Measurements from ENCODE around the gene DLG2.

The DLG2 gene

DNA sequence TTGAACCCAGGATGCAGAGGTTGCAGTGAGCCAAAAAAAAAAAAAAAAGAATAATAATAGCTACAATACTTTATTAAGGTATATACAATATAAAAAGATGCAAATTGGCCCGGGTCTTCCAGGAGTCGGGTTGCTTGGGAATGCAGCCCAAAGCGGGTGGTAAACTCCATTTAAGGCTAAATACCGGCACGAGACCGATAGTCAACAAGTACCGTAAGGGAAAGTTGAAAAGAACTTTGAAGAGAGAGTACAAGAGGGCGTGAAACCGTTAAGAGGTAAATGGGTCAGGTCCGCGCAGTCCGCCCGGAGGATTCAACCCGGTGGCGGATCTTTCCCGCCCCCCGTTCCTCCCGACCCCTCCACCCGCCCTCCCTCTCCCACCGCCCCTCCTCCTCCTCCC lies 143.3 kb downstream of the DLG2 start:
- no peaks in the 10 kb centered on the region for H3K27me3 ChIP-seq (ENCODE audit: control insufficient read depth, insufficient read depth, low read length)
- H3K9ac ChIP-seq (ENCODE audit: low read depth, low read length): no peak overlapping the region
- no peak overlapping the region for H3K4me3 ChIP-seq (ENCODE audit: low read depth, low read length)
- no peaks in the 10 kb centered on the region for H3K4me1 ChIP-seq (ENCODE audit: control insufficient read depth, insufficient read depth, low read length)
- H3K36me3 ChIP-seq (ENCODE audit: control insufficient read depth, insufficient read depth, low read length): no peaks in the 10 kb centered on the region
- H3K9me3 ChIP-seq (ENCODE audit: control insufficient read depth, insufficient read depth, low read length): no peaks in the 10 kb centered on the region

DNA sequence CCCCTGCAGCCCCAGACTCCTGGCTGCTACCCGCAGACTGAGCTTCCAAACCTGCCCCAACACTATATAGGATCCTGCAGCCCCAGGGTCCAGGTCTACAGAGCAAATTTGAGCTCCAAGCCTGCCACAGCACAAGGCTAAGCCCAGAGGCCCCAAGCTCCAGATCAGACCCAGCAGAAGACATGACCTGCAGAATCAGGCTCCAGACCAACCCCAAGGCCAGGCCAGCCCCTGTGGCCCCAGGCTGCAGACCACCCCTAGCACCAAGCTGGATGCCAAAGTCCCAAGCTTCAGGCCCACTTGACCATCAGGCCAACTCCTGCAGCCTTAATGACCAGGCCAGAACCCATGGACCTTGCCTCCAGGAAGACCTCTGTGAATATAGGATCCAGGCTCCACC lies 145.3 kb downstream of the DLG2 start:
- Histone ChIP-seq H3K4me3 (ENCODE audit: low read depth, low read length) (no peak overlapping the region), H3K27me3 (ENCODE audit: control insufficient read depth, insufficient read depth, low read length) (no peaks in the 10 kb centered on the region), H3K9me3 (ENCODE audit: control insufficient read depth, insufficient read depth, low read length) (no peaks in the 10 kb centered on the region), H3K36me3 (ENCODE audit: control insufficient read depth, insufficient read depth, low read length) (no peaks in the 10 kb centered on the region), H3K4me1 (ENCODE audit: control insufficient read depth, insufficient read depth, low read length) (no peaks in the 10 kb centered on the region), H3K9ac (ENCODE audit: low read depth, low read length) (no peak overlapping the region)

DNA sequence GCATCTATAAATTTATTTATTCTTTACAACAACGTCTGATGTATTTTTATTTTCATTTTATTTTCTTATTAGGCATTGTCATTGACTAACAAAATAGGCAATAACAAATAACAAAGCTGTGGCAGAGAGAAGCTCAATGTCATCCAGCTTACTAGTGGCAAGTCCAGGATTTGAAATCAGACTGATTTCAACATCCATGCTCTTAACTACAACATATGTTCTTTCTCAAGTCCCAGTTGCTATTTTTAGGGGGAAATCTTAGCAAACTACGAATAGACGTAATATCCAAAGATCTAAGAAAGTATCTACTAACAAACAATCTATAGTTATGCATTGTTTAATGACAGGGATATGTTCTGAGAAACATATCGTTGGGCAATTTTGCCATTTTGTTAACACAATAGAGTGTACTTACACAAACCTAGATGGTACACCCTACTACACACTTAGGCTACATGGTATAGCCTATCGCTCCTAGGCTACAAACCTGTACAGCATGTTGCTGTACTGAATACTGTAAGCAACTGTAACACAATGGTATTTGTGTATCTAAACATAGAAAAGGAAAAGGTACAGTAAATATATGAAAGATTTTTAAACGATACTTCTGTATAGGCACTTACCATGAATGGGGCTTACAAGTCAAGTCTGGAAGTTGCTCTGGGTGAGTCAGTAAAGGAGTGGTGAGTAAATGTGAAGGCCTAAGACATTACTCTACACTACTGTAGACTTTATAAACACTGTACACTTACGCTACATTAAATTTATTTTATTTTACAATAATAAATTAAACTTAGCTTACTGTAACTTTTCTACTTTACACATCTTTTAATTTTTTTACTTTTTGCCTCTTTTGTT lies 151.3 kb downstream of the DLG2 start:
- Histone ChIP-seq H3K9me3 (ENCODE audit: control insufficient read depth, insufficient read depth, low read length) (no peaks in the 10 kb centered on the region), H3K36me3 (ENCODE audit: control insufficient read depth, insufficient read depth, low read length) (no peaks in the 10 kb centered on the region), H3K4me3 (ENCODE audit: low read depth, low read length) (no peak overlapping the region), H3K9ac (ENCODE audit: low read depth, low read length) (no peak overlapping the region), H3K4me1 (ENCODE audit: control insufficient read depth, insufficient read depth, low read length) (no peaks in the 10 kb centered on the region), H3K27me3 (ENCODE audit: control insufficient read depth, insufficient read depth, low read length) (no peaks in the 10 kb centered on the region)

DNA sequence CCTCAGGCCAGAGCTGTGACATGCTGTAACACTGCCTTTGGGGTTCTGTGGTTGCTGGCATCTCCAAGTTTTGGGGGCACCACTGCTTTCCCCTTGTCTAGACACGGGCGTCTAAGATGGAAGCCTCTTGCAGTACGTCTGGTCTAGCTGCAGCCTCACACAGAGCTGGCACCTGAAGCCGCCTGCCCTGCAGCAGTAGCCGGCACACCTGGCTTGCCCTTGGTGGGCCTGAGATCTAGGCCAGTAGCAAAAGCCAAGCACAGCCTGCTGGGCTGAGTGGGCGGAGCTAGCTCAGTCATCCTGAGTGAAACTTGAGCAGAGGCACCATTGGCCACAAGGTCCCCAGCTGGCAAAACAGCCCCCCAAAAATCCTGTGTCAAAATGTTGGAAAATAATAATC lies 154.2 kb downstream of the DLG2 start:
- Histone ChIP-seq H3K4me3 (ENCODE audit: low read depth, low read length) (no peak overlapping the region), H3K9ac (ENCODE audit: low read depth, low read length) (no peak overlapping the region), H3K36me3 (ENCODE audit: control insufficient read depth, insufficient read depth, low read length) (no peaks in the 10 kb centered on the region), H3K27me3 (ENCODE audit: control insufficient read depth, insufficient read depth, low read length) (no peaks in the 10 kb centered on the region), H3K9me3 (ENCODE audit: control insufficient read depth, insufficient read depth, low read length) (no peaks in the 10 kb centered on the region), H3K4me1 (ENCODE audit: control insufficient read depth, insufficient read depth, low read length) (peaks cover 4% of the 10 kb centered on the region)

DNA sequence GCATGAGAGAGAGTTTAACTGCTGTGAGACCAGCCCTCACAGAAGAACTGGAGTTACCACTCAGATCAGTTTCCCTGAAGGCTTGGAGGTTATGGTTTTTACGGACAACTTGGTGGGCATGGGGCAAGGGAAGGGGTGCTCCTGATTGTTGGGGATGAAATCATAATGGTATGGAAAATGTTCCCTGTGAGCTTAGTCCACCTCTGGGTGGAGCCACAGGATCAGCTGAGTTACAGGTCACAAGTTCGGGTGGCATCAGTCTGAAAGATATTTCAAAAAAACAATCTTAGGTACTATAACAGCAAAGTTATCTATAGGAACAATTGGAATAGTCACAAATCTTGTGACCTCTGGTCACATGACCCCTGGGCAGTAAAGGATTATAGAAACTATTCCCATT lies 162.9 kb downstream of the DLG2 start:
- H3K9me3 ChIP-seq (ENCODE audit: control insufficient read depth, insufficient read depth, low read length): no peaks in the 10 kb centered on the region
- H3K4me1 ChIP-seq (ENCODE audit: control insufficient read depth, insufficient read depth, low read length): no peaks in the 10 kb centered on the region
- H3K36me3 ChIP-seq (ENCODE audit: control insufficient read depth, insufficient read depth, low read length): no peaks in the 10 kb centered on the region
- no peak overlapping the region for H3K4me3 ChIP-seq (ENCODE audit: low read depth, low read length)
- H3K9ac ChIP-seq (ENCODE audit: low read depth, low read length): no peak overlapping the region
- no peaks in the 10 kb centered on the region for H3K27me3 ChIP-seq (ENCODE audit: control insufficient read depth, insufficient read depth, low read length)

DNA sequence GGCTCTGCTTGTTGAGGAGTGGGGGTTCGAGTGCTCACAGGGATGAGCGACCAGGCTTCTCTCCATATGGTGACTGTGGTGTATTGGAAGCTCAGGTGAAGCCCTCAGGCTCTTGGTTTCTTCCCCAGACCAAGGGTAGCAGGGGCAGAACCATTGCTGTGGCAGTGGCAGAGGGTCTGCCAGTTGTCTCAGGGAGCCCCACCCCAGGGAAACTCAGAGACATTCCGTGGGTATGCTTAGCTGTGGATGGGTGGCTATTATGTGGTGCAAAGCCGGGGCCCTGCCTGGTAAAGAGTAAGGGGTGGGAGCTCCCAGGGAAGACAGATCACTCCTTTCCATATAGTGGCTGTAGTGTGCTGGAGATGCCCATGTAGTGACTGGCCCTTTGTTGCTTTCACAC lies 167.8 kb downstream of the DLG2 start:
- no peak overlapping the region for H3K9ac ChIP-seq (ENCODE audit: low read depth, low read length)
- H3K9me3 ChIP-seq (ENCODE audit: control insufficient read depth, insufficient read depth, low read length): no peaks in the 10 kb centered on the region
- H3K36me3 ChIP-seq (ENCODE audit: control insufficient read depth, insufficient read depth, low read length): no peaks in the 10 kb centered on the region
- no peak overlapping the region for H3K4me3 ChIP-seq (ENCODE audit: low read depth, low read length)
- no peaks in the 10 kb centered on the region for H3K27me3 ChIP-seq (ENCODE audit: control insufficient read depth, insufficient read depth, low read length)
- no peaks in the 10 kb centered on the region for H3K4me1 ChIP-seq (ENCODE audit: control insufficient read depth, insufficient read depth, low read length)

DNA sequence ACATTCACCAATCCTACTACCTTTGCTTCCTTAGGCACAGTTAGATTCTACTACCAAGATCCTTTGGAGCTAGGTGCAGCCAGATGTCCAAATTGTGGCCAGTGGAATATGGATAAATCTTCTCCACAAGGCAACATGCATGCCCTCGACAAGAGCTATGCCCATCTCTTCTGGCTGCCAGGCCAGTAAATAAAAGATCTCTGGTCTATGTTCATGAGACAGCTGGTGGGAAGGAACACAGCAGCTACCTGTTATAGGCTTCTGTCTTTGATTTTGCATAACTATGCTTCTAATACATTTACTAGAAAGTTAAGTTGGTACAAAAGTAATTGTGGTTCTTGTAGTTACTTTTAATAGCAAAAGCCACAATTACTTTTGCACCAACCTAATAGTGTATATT lies 182.7 kb downstream of the DLG2 start:
- Histone ChIP-seq H3K9ac (ENCODE audit: low read depth, low read length) (no peak overlapping the region), H3K4me3 (ENCODE audit: low read depth, low read length) (no peak overlapping the region), H3K4me1 (ENCODE audit: control insufficient read depth, insufficient read depth, low read length) (no peaks in the 10 kb centered on the region), H3K27me3 (ENCODE audit: control insufficient read depth, insufficient read depth, low read length) (no peaks in the 10 kb centered on the region), H3K9me3 (ENCODE audit: control insufficient read depth, insufficient read depth, low read length) (no peaks in the 10 kb centered on the region), H3K36me3 (ENCODE audit: control insufficient read depth, insufficient read depth, low read length) (no peaks in the 10 kb centered on the region)

DNA sequence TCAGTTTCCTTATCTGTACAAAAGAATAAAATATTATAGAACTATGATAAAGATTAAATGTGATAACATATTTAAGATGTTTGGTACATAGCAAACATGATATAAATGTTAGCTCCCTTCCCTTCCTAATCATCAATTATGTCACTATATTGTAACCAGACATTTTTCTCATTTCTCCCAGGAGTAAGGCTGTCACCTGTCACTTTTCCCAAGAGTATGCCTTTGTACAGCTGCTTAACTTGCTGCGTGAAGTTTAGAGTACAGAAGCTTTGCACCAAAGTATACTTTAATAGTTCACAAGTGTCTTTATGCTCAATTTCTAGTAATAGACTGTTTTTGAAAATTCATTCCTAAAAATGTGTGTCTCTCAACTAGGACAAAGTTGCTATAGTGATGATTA lies 186.9 kb downstream of the DLG2 start:
- Histone ChIP-seq H3K9ac (ENCODE audit: low read depth, low read length) (no peak overlapping the region), H3K4me3 (ENCODE audit: low read depth, low read length) (no peak overlapping the region), H3K9me3 (ENCODE audit: control insufficient read depth, insufficient read depth, low read length) (no peaks in the 10 kb centered on the region), H3K36me3 (ENCODE audit: control insufficient read depth, insufficient read depth, low read length) (no peaks in the 10 kb centered on the region), H3K4me1 (ENCODE audit: control insufficient read depth, insufficient read depth, low read length) (no peaks in the 10 kb centered on the region), H3K27me3 (ENCODE audit: control insufficient read depth, insufficient read depth, low read length) (no peaks in the 10 kb centered on the region)

DNA sequence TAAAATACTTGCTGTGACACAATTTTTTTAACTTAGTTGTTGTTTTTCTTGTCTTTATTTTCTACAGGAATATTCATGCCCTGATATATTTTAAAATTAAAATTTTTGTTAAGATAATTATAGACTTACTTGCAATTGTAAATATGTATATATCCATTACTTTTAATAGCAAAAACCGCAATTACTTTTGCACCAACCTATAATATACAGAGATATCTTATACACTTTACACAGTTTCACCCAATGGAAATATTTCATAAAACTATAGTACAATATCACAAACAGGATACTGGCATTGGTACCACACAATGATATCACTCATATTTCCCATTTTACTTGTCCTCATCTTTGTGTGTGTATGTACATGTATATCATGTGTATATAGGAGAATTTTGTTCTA lies 188.8 kb downstream of the DLG2 start:
- Histone ChIP-seq H3K4me1 (ENCODE audit: control insufficient read depth, insufficient read depth, low read length) (no peaks in the 10 kb centered on the region), H3K9ac (ENCODE audit: low read depth, low read length) (no peak overlapping the region), H3K4me3 (ENCODE audit: low read depth, low read length) (no peak overlapping the region), H3K36me3 (ENCODE audit: control insufficient read depth, insufficient read depth, low read length) (no peaks in the 10 kb centered on the region), H3K9me3 (ENCODE audit: control insufficient read depth, insufficient read depth, low read length) (no peaks in the 10 kb centered on the region), H3K27me3 (ENCODE audit: control insufficient read depth, insufficient read depth, low read length) (no peaks in the 10 kb centered on the region)

DNA sequence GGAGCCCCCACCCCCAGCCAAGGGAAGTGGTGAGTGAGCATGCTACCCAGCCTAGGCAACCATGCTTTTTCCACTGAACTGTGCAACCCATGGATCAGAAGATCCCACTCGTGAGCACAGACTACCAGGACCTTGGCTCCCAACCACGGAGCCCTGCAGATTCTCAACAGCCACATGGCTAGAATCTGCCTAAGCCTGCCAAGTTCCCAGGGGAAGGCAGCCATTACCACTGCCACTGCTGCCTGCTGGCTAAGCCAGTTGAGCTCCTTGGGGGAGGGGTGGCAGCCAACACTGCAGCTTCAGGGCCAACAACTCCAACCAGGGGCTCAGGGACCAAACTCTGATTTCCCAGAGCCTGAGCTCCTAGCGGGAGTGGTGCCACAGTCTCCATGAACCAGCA lies 195.8 kb downstream of the DLG2 start:
- H3K4me3 ChIP-seq (ENCODE audit: low read depth, low read length): no peak overlapping the region
- no peaks in the 10 kb centered on the region for H3K9me3 ChIP-seq (ENCODE audit: control insufficient read depth, insufficient read depth, low read length)
- no peaks in the 10 kb centered on the region for H3K4me1 ChIP-seq (ENCODE audit: control insufficient read depth, insufficient read depth, low read length)
- no peaks in the 10 kb centered on the region for H3K27me3 ChIP-seq (ENCODE audit: control insufficient read depth, insufficient read depth, low read length)
- H3K9ac ChIP-seq (ENCODE audit: low read depth, low read length): no peak overlapping the region
- H3K36me3 ChIP-seq (ENCODE audit: control insufficient read depth, insufficient read depth, low read length): no peaks in the 10 kb centered on the region

DNA sequence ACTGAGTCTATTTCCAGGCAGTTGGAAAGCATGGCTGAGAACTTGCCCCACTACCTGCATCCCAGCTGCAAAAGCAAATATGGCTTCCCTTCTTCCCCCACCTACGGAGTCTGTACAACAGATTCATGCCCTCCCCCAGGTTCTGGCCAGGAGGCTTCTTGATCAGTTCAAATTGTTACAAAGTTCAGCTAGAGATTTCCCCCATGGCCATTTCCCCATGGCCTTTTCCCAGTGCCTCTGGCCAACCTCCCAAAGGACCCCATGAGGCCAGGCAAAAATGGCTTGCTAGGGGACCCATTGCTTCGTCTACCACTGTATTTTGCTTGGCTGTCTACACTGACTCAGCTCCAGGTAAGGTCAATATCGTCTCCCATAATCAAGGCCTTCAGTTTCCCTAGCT lies 203.3 kb downstream of the DLG2 start:
- H3K9me3 ChIP-seq (ENCODE audit: control insufficient read depth, insufficient read depth, low read length): no peaks in the 10 kb centered on the region
- no peaks in the 10 kb centered on the region for H3K36me3 ChIP-seq (ENCODE audit: control insufficient read depth, insufficient read depth, low read length)
- H3K9ac ChIP-seq (ENCODE audit: low read depth, low read length): no peak overlapping the region
- H3K4me3 ChIP-seq (ENCODE audit: low read depth, low read length): no peak overlapping the region
- no peaks in the 10 kb centered on the region for H3K27me3 ChIP-seq (ENCODE audit: control insufficient read depth, insufficient read depth, low read length)
- H3K4me1 ChIP-seq (ENCODE audit: control insufficient read depth, insufficient read depth, low read length): no peaks in the 10 kb centered on the region

DNA sequence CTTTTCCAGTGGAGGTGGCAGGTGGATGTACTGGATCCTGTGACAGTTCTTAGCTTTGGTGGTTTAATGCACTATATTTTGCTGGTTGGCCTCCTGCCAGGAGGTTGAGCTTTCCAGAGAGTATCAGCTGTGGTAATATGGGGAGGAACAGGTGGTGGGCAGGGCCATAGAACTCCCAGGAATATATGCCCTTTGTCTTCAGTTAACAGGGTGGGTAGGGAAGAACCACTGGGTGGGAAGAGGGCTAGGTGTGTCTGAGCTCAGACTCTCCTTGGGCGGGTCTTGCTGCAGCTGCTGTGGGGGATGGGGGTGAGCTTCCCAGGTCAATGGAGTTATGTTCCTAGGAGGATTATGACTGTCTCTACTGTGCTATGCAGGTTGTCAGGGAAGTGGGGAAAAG lies 203.8 kb downstream of the DLG2 start:
- H3K9me3 ChIP-seq (ENCODE audit: control insufficient read depth, insufficient read depth, low read length): no peaks in the 10 kb centered on the region
- H3K9ac ChIP-seq (ENCODE audit: low read depth, low read length): no peak overlapping the region
- H3K4me1 ChIP-seq (ENCODE audit: control insufficient read depth, insufficient read depth, low read length): no peaks in the 10 kb centered on the region
- no peaks in the 10 kb centered on the region for H3K27me3 ChIP-seq (ENCODE audit: control insufficient read depth, insufficient read depth, low read length)
- no peak overlapping the region for H3K4me3 ChIP-seq (ENCODE audit: low read depth, low read length)
- no peaks in the 10 kb centered on the region for H3K36me3 ChIP-seq (ENCODE audit: control insufficient read depth, insufficient read depth, low read length)
